Suppressor macrophage treated with lipopolysaccharide for 1 hour (primary cell): ENCODE data around the gene GALNT1.

ENCODE experiments used
- DNase-seq, 3 donors: peaks; one replicate each; pipeline ENCODE4 v3.0.0-alpha.2; 2020 to 2022

Gene GALNT1

DNA sequence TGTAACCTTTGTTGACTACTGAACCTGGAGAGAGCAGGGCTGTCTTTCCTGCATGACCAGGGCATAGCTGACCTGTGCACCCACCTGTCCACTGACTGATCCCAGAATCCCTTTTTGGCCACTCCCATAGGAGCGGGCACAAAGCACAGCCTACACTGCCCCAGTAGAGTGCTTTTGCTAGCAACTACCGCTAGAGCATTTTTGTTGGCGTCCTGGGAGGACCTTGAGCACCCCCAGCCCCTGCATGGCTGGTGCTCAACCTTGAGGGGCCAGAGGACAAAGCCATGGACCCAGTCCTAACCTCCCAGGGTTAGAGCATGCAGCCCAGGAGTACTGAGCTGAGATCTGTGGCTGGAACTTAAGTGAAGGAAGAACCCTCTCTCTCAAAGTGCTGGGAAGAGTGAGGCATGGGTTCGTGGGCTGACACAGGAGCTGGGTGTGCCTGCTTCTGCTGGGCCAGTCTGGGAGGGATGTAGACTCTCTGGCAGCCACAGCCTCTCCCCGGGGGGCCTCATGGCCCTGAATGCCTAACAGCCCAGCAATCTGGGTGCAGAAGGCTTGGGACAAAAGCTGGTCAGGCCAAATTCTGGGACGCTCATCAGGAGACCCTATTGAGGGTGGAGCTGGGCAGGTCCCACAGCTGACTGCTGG lies 140.0 kb downstream of the GALNT1 start:
- no peak for DNase-seq

DNA sequence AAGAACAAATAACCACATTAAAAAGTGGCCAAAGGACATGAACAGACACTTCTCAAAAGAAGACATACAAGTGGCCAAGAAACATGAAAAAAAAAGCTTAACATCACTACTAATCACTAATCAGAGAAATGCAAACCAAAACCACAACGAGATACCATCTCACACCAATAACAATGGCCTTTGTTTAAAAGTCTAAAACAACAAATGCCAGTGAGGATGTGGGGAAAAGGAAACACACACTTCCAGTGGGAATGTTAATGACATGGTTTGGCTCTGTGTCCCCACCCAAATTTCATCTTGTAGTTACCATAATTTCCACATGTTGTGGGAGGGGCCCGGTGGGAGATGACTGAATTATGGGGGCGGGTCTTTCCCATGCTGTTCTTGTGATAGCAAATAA lies 147.1 kb downstream of the GALNT1 start:
- peak; percentile 5 to 43 (median 25) for DNase-seq

DNA sequence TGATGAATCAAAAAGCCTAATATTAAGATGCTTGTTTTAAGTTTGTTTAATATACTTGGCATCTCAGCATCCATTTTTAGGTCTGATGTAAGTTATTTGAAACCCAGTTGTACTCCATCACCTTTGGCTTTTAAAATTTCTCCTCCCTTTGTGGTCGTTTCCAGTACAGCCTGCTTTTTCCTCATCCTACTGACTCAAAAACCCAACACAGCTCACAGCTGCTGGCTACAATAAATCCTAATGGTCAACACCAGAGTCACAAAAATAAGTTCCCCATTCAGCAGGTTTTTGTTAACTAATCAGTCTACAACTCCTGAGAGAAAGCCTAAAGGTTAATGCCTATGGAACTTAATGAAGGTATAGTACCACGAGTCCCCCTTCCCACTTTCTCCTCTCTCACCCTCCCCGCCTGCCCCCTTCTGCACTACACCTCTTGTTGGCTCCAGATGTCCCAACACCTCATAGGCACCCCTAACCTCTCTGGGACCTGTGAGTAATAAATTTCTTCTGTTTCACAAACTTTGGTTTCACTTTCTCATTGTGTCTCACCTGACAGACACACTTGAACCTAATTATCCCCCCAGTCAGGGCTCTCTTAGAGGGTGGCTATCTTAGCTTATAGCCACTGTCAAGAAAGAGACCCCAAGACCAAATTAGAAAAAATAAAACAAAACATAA lies 148.6 kb downstream of the GALNT1 start:
- no peak for DNase-seq

DNA sequence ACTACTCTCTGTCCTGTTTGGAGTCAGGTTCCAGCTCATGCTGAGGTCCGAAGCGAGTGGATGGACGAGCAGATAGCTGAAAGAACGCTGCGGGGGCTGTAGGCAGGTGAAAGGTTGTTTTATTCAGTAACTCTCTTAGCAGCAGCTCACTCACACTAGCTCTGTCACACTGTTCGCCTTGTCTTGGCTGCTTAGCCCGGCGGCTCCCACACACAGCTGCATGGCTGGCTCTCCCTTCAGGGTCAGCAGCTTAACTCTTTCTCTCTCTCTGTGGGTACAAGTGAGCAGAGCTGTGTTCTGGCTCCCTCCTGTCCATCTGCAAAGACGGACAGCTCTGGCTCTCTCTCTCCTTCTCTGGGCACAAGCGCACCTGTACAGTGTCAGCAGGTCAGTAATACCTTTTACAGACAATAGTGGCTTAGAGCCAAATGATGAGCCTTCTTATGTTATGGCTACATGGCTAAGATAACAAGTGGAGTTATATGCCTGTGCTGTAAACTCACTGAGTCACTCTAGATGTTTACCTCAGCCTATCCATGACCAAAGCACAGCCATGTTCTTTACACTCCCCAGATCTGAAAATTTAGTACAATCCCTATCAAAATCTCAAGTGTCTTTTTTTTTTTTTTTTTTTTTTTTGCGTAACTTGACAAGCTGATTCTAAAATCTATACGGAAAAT lies 149.3 kb downstream of the GALNT1 start:
- no peak for DNase-seq

DNA sequence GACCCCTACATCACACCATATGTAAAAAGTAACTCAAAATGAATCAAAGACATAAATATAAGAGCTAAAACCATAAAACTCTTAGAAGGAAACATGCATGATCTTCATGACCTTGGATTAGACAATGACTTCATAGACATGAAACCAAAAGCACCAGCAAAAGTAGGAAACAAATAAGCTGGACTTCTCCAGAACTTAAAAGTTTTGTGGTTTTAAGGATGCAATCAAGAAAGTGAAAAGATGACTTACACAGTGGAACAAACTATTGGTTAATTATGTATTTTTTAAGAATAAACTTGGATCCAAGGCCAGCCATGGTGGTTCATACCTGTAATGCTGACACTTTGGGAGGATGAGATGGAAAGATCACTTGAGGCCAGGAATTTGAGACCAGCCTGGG lies 150.2 kb downstream of the GALNT1 start:
- DNase-seq: peak; percentile 23 to 64 (median 49)

DNA sequence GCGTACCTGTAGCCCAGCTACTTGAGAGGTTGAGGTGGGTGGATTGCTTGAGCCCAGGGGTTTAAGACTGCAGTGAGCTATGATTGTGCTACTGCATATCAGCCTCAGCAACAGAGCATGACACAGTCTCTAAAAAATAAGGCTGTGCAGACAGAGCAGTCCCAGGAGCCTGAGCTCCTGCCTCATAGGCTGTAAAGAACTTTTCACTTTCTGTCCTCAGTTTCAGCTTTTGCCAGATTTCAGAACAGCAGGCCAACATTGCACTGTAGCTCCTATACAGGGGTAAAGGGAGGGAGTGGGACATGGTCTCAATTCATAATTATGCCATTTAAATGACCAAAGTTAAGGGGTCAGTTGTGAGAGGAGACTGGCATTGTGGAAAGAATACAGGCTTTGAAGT lies 150.6 kb downstream of the GALNT1 start:
- DNase-seq: no peak

DNA sequence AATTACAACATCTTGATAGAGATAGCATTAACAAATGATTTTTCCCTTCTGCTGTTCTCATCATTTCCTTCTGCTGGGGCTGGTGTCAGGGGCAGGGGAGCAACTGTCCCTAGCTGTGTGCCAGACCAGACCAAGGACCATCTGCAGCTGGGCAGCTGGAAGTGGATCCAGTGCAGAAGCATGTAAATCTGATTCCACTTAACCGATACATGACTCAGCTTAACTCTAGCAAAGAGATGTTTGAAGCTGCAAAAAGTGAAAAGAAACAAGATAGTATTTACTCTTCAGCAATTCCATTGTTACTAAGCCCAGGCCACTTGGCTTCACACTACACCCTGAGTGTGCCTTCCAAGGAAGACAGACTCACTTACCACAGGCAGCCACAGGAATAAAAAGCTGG lies 151.1 kb downstream of the GALNT1 start:
- DNase-seq: no peak

DNA sequence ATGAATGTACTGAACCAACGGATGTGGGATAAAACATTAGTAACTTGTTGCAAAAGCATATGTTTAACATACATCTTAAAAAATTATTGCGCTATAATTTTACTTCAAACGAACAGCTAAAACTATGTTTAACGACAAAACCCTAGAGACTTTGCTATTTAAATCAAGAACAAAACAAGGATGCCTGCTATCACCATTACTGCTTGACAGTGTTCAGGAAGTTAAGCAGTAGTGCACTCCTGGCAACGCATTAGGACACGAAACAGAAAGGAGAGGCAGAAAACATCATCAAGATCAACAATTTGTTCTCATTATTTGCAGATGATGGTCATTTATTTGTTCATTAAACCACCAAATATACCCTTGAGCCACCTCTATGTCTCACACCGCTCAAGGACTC lies 151.9 kb downstream of the GALNT1 start:
- no peak for DNase-seq

DNA sequence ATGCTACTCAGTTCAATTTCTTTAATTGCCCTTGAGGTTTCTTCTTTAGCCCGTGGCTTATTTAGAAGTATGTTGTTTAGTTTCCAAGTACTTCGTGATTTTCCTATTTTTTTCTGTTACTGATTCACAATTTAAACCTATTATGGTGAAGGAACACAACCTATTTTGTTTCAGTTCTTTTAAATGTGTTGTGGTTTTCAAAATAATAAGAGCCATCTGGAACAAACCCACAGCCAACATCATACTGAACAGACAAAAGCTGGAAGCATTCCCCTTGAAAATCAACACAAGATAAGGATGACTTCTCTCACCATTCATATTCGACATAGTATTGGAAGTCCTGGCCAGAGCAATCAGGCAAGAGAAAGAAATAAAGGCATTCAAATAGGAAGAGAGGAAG lies 155.2 kb downstream of the GALNT1 start:
- DNase-seq: no peak

DNA sequence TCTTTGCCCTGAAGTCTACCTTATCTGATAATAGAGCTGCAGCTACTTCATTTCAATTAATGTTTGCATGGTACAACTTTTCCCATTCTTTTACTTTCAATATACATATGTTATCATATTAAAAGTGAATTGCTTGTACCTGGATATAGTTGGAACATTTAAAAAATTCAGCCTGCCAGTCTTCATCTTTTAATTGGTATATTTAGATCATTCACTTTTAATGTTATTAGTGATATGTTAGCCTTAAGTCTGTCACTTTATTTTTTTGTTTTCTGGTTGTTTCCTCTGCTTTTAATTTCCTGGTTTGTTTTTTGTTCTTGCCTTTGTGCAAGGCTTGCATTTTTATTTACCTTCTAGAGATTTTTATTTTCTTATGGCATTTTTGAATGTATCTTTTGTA lies 158.2 kb downstream of the GALNT1 start:
- no peak for DNase-seq

DNA sequence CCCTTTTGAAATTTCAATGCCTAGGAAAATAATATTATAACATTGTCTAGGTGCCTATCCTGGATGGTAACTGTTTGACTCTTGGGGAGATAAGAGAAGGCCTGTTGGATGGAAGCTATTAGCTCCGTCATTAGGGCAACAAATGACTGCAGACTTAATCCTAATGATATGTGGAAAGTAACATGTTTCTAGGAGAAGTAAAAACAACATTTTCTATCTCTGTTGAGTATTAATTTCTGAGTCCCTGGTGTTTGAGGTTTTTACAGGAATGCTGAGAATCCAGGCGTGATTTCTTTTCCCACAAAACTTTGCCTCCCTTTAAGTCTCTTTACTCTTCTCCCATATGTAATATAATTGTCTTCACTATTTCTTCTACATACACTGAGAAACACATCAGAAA lies 159.1 kb downstream of the GALNT1 start:
- DNase-seq: no peak

DNA sequence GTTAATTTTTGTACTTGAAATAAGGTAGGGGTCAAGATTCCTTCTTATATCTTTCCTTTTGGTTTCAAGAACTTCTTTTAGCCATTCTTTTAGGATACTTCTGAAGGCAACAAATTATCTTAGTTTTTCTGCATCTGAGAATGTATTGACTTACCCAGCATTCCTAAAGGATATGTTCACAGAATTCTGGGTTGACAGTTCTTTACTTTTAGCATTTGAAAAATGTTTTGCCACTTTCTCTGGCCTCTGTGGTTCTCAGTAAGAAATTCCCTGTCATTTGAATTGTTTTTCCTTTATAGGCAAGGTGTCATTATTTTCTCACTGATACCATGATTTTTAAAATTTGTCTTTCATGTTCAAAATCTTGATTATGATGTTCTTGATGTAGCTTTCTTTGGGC lies 162.4 kb downstream of the GALNT1 start:
- DNase-seq: no peak

DNA sequence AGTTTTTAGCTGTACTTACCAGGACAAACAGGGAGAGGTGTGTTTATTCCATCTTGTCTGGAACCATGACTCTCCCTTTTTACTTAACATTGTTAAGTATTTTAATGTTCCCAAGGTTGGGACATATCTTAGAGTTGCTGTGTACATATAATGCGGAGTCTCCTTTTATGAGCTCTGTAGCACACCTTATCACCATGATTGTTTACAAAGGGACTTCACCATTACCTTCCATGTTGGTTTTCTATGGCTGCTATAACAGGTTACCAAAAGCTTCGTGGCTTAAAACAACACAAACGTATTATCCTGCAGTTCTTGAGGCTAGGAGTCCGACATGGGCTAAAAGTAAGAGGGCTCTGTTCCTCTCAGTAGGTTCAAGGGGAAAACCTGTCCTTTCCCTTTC lies 164.3 kb downstream of the GALNT1 start:
- no peak for DNase-seq

DNA sequence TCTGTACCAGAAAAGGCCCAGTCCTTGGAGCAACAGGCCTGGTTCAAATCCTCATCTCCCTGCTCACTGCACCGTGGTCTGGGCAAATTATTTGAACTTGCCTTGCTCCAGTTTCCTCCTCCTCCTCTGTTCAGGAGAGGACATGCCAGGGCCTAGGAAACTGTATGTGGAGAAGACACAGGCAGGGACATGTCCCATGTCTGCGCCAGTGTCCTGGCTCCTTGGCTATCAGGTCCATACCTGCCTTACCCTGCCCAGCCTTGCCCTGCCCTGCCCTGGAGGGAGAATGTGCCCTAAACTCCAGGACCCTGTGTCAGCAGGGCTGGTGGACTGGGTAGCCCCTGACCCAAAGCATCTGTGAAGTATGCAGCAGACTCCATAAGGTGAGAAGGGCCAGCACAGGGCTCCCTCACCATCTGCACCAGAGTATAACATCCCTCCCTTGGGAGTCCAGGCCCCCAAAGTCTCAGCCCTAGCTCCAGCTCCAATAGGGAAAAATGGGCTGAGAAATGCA lies 165.3 kb downstream of the GALNT1 start:
- no peak for DNase-seq

DNA sequence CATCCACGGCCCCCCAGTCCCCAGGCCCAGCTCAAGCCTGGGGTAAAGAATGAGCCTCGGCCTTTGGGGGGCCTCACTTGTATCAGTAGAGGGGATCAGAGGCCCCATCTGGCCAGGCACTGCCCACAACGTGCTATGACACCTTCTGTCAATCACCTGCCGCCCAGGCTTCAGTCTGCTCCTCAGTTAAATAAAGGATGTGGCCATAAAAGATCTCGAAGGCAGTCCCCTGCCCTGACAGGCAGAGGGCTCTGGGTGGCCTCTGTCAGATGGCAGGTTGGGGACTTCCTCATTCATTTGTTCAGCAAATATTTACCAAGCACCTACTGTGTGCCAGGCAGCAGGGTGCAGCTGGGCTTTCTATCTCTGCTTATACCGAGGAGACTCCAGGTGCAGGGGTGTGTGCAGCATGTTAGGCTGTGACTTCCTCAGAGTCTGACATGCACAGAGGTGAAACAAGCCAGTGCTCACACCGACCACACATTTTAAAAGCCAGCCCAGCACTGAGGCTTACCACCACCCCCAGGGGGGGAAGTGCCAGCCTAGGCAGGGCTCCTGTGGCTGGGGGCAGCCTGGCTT lies 166.4 kb downstream of the GALNT1 start:
- no peak for DNase-seq

DNA sequence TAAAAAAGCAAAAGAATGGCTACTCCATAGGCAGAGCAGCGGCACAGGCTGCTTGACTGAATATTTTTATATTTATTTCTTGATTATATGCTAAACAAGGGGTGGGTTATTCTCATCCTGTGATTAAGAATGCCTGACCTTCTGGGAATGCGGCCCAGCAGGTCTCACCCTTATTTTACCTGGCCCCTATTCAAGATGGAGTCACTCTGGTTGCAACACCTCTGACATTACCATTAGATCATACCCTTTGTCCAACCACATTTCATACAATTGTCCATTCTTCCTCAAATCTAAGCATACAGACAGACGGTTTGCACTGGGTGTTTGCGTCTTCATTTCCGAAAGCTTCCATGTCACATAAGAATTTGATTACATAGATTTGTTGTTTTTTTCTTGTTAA lies 168.2 kb downstream of the GALNT1 start:
- no peak for DNase-seq

DNA sequence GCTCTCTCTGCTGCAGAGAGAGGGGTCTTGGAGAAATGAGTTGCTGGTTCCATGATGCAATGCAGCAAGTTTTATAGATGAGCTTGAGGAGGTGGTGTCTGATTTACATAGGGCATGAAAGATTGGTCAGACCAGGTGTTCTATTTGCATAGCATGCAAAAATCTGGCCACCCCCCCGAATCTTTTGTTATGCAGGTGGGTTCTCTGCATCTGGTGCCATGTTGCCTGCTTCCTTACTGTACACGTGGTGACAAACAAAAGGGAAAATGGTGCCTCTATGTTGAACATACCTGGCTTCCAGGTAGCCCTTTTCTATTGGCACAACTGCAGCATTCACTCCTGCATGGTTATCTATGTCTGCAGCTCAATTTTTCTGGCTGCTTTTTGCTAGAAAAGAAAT lies 169.4 kb downstream of the GALNT1 start:
- no peak for DNase-seq

DNA sequence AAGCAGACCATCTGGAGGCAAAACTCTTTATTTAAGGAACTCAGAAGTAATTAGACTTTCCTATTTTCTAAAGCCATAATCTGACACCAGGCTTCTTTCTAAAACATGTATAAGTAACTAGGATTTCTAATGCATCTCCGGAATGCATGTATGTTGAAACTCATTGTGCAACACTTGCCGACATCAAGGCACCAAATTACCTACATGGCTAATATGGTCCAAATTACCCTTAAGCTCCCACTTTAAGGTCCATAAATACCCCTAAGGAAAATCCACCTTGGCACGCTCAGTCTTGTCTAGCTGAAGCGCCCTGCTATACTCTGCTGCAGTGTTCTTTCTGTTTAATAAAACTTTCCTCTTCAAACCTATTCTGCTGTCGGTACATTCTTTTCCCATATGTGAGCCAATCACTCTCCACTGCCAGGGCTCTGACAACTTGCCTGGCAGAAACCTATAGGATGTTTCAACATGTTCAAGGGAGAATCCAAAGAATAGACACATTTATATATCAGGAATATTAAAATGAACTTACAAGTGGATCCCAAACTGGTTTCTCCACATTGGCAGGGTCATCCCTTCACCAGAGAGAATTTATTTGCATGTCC lies 171.9 kb downstream of the GALNT1 start:
- no peak for DNase-seq

DNA sequence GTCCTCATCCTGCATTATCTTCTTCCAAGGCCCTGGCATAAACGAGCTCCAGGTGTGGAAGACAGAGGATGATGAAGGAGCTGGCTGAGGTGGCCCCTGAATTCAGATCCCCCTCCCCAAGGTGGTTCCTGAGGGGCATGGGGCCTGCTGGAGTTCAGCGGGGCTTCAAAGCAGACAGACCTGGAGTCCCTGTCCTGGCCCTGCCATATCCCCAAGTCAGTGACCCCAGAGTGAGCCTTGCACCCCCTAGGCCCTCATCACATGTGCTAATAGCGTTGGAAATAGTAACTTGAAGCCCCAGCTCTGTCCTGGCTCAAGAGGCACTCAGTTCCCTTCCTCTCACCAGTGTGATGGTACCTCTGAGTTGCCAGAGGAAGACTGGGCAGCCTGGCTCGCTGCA lies 172.9 kb downstream of the GALNT1 start:
- DNase-seq: no peak

DNA sequence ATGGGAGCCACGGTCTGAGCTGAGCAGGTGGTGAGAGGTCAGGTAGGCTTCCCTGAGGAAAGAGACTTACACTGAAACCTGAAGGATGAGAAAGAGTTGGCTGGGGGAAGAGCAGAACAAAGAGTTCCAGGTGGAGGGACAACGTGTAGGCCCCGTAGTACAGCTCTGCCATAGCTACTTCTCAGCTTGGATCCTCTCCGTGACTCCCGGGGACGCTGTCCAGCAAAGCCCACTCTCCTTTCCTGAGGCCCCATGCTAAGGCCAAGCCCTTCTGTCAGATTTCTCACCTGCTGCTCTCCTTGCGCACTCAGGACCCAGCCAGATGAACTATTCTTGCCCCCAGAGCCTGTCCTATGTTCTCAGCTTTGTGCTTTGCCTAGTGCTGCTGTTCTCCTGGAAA lies 173.8 kb downstream of the GALNT1 start:
- no peak for DNase-seq

DNA sequence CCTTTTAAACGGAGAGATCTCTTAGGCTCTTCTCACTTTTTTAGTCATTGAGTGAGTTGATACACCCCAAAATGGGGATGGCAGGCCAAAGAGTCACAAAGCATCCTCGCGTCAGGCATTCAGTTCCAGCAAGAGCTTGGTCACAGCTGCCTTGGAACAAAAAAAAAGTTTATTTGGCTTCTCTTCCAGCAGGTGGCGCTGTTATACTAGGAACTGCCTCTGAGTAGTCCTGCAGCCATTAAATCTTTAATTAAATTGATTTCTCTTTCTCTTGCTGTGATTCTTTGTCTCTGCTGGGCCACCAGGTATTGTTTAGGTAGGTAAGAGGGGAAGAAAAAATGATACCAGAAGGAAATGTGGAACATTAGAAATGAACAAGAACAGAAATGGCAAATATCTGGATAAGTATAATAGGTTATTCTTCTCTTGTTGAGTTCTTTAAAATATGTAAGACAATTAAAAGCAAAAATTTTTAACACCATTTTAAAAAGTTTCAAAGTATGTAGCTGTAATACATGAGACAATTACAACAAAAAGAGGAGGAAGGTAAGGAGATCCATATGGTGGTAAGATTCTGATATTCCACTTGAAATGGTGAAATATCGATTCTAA lies 175.1 kb downstream of the GALNT1 start:
- peak; percentile 71 to 84 (median 77) for DNase-seq
